HepG2 (cell line): Measurements from ENCODE around the gene BOLA3. TPM values are rescaled to one million over a fixed set of nuclear protein-coding genes. Genes with fewer than 3 reads are reported as not detected.

Experiments used
- CEBPB ChIP-seq: IDR thresholded peaks from 2 replicates; pipeline ENCODE4 v1.6.1; 2011; ENCODE audit warnings: low read depth, low read length, improper control_type of control experiment, borderline replicate concordance
- FOXJ3 ChIP-seq: sonication (generic); formaldehyde crosslinking; IDR thresholded peaks from 2 replicates; pipeline ENCODE4 v1.4.0; 2020; ENCODE audit warnings: missing genetic modification reagents, mild to moderate bottlenecking, borderline replicate concordance
- HIVEP1 ChIP-seq: sonication (generic); formaldehyde crosslinking; IDR thresholded peaks from 2 replicates; pipeline ENCODE4 v1.4.0; 2020; ENCODE audit warnings: mild to moderate bottlenecking, missing genetic modification reagents
- KLF12 ChIP-seq: sonication (generic); formaldehyde crosslinking; IDR thresholded peaks from 2 replicates; pipeline ENCODE4 v1.4.0; 2020; ENCODE audit warnings: missing genetic modification reagents, borderline replicate concordance
- KLF15 ChIP-seq: sonication (generic); formaldehyde crosslinking; IDR thresholded peaks from 2 replicates; pipeline ENCODE4 v1.8.1; 2023; ENCODE audit warnings: borderline replicate concordance, mild to moderate bottlenecking, inconsistent platforms, missing genetic modification reagents, mixed read lengths
- LRRFIP1 ChIP-seq: sonication (generic); formaldehyde crosslinking; conservative IDR thresholded peaks from 2 replicates; pipeline ENCODE4 v1.4.0; 2020; ENCODE audit warnings: missing genetic modification reagents
- MTF1 ChIP-seq: sonication (generic); formaldehyde crosslinking; IDR thresholded peaks from 2 replicates; pipeline ENCODE4 v1.5.0; 2020; ENCODE audit warnings: missing genetic modification reagents
- NCOA2 ChIP-seq: sonication (generic); formaldehyde crosslinking; IDR thresholded peaks from 2 replicates; pipeline ENCODE4 v1.8.0; 2022; ENCODE audit warnings: inconsistent platforms
- NFATC3 ChIP-seq: sonication (generic); formaldehyde crosslinking; IDR thresholded peaks from 2 replicates; pipeline ENCODE4 v1.5.1; 2020; ENCODE audit warnings: mild to moderate bottlenecking, missing genetic modification reagents
- NKX3-1 ChIP-seq: sonication (generic); formaldehyde crosslinking; IDR thresholded peaks from 2 replicates; pipeline ENCODE4 v1.5.0; 2020; ENCODE audit warnings: missing genetic modification reagents
- RARG ChIP-seq: sonication (generic); formaldehyde crosslinking; IDR thresholded peaks from 2 replicates; pipeline ENCODE4 v1.4.0; 2020; ENCODE audit warnings: low read depth, mild to moderate bottlenecking, missing genetic modification reagents
- SIN3A ChIP-seq: IDR thresholded peaks from 2 replicates; pipeline ENCODE4 v1.6.1; 2011; ENCODE audit warnings: low read depth, mild to moderate bottlenecking, control low read depth, low read length, borderline replicate concordance
- SIX4 ChIP-seq: sonication (generic); formaldehyde crosslinking; IDR thresholded peaks from 2 replicates; pipeline ENCODE4 v1.4.0; 2020; ENCODE audit warnings: missing genetic modification reagents
- SMARCE1 ChIP-seq: fragments of 450-650 bp; IDR thresholded peaks from 2 replicates; pipeline ENCODE4 v1.6.1; 2017; ENCODE audit warnings: borderline replicate concordance
- SP5 ChIP-seq: IDR thresholded peaks from 2 replicates; pipeline ENCODE4 v1.6.1; 2016; ENCODE audit warnings: low read depth, borderline replicate concordance
- TCF7 ChIP-seq: sonication (generic); IDR thresholded peaks from 2 replicates; pipeline ENCODE4 v1.6.1; 2016; ENCODE audit warnings: antibody characterized with exemption, low read depth
- ZMYM4 ChIP-seq: sonication (generic); formaldehyde crosslinking; IDR thresholded peaks from 2 replicates; pipeline ENCODE4 v1.8.1; 2023; ENCODE audit warnings: mild to moderate bottlenecking, missing genetic modification reagents
- ZNF101 ChIP-seq: sonication (generic); formaldehyde crosslinking; IDR thresholded peaks from 2 replicates; pipeline ENCODE4 v1.4.0; 2020; ENCODE audit warnings: mild to moderate bottlenecking, low read depth, missing genetic modification reagents, borderline replicate concordance
- ZNF484 ChIP-seq: sonication (generic); formaldehyde crosslinking; IDR thresholded peaks from 2 replicates; pipeline ENCODE4 v1.5.1; 2020; ENCODE audit warnings: mild to moderate bottlenecking, low read depth, missing genetic modification reagents, borderline replicate concordance
- ZNF616 ChIP-seq: sonication (generic); formaldehyde crosslinking; IDR thresholded peaks from 2 replicates; pipeline ENCODE4 v1.5.0; 2020; ENCODE audit warnings: low read depth, mild to moderate bottlenecking, missing genetic modification reagents
- ZNF710 ChIP-seq: sonication (generic); formaldehyde crosslinking; IDR thresholded peaks from 2 replicates; pipeline ENCODE4 v1.5.0; 2020; ENCODE audit warnings: mild to moderate bottlenecking, missing genetic modification reagents, borderline replicate concordance
- ZNF775 ChIP-seq: sonication (generic); formaldehyde crosslinking; IDR thresholded peaks from 2 replicates; pipeline ENCODE4 v1.4.0; 2020; ENCODE audit warnings: missing genetic modification reagents, mild to moderate bottlenecking, moderate library complexity, borderline replicate concordance
- ZNF883 ChIP-seq: sonication (generic); formaldehyde crosslinking; IDR thresholded peaks from 2 replicates; pipeline ENCODE4 v1.5.1; 2020; ENCODE audit warnings: mild to moderate bottlenecking, missing genetic modification reagents; ENCODE audit errors: not compliant biosample characterization
- polyA plus RNA-seq, 8 experiments: library from polyadenylated mRNA; depleted of rRNA in 3 of 8; stranded (reverse) in 7 of 8; unstranded in 1 of 8; fragments of >200 nt; fragmentation: Illumina TruSeq in 4 of 8; extraction: Trizol in 4 of 8; gene quantifications; 2 replicates each; pipeline versions ENCODE4 v1.2.1 to v1.2.3, GENCODE V29; 2011 to 2016; ENCODE audit warnings: low read depth in 4 of 8, missing spikeins in 1 of 8, mixed read lengths in 1 of 8; ENCODE audit not compliant: insufficient read depth in 1 of 8
- total RNA-seq, 5 experiments: library from RNA; depleted of rRNA; stranded (reverse); fragments of >200 nt; fragmentation: Illumina TruSeq; extraction: Trizol; gene quantifications; 2 replicates each; pipeline ENCODE4 v1.2.3, GENCODE V29; 2016; ENCODE audit warnings: low read depth in 1 of 5
- TF ChIP-seq, protein P1 (sequence below): sonication (generic); formaldehyde crosslinking; IDR thresholded peaks from 2 replicates; pipeline ENCODE4 v1.9.0; 2022; ENCODE audit warnings: low read depth, missing genetic modification reagents

The BOLA3 gene
- total and polyA plus RNA-seq, 2 of the 13 experiments (the other 11 are each of a cell fraction or from before 2014, with no cell fraction given), result 89.7 to 170 TPM

GRCh38 chr2:74146929-74147726 lies 584 bp downstream of the BOLA3 start (continued):
- TF ChIP-seq LRRFIP1 (CRISPR knock-in tag) (no peak), NFATC3 (CRISPR knock-in tag) (no peak), CEBPB (no peak), ZNF484 (CRISPR knock-in tag) (no peak), ZNF883 (CRISPR knock-in tag) (no peak), RARG (0 out of 2 replicates have a peak, but pooled peaks have one; percentile 10), NKX3-1 (CRISPR knock-in tag) (no peak), ZMYM4 (CRISPR knock-in tag) (no peak), NCOA2 (CRISPR knock-in tag) (peak; percentile 15; the same call in 1 of the 2 replicates), SP5 (CRISPR knock-in tag) (no peak), ZNF616 (CRISPR knock-in tag) (0 out of 2 replicates have a peak, but pooled peaks have one; percentile 27), KLF15 (CRISPR knock-in tag) (no peak), KLF12 (CRISPR knock-in tag) (no peak), HIVEP1 (no peak), MTF1 (CRISPR knock-in tag) (no peak), ZNF710 (no peak; the same call in 1 of the 2 replicates), TCF7 (no peak), ZNF775 (CRISPR knock-in tag) (no peak), SIN3A (no peak), FOXJ3 (CRISPR knock-in tag) (no peak), ZNF101 (CRISPR knock-in tag) (no peak), SIX4 (no peak), SMARCE1 (no peak)
- TF ChIP-seq, protein P1, sequence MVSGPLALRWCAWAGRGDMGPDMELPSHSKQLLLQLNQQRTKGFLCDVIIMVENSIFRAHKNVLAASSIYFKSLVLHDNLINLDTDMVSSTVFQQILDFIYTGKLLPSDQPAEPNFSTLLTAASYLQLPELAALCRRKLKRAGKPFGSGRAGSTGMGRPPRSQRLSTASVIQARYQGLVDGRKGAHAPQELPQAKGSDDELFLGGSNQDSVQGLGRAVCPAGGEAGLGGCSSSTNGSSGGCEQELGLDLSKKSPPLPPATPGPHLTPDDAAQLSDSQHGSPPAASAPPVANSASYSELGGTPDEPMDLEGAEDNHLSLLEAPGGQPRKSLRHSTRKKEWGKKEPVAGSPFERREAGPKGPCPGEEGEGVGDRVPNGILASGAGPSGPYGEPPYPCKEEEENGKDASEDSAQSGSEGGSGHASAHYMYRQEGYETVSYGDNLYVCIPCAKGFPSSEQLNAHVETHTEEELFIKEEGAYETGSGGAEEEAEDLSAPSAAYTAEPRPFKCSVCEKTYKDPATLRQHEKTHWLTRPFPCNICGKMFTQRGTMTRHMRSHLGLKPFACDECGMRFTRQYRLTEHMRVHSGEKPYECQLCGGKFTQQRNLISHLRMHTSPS, result no peak; the same call in 1 of the 2 replicates
